T-cell (primary cell): ENCODE results near the gene PRSS27. TPM values are rescaled to one million over a fixed set of nuclear protein-coding genes. Genes with fewer than 3 reads are reported as not detected.
A peak's percentile ranks its signal among the peaks of the same experiment; 100 is the strongest.
"Not testable (repeated sequence)": the region's sequence is repeated elsewhere in the genome, so short reads cannot be mapped to it uniquely, and the experiment has no call there.

Experiments used
- ATAC-seq, 4 experiments: fragments of 200-7000 bp in 3 of 4; fragments of 150-1000 bp in 1 of 4; cut with Tn5 transposase; replicated peaks in 1 of 4; 1 replicate in 3 of 4; 2 replicates in 1 of 4; pipeline ENCODE4 v1.10.0; 2021; ENCODE audit warnings: moderate library complexity in 3 of 4, mild to moderate bottlenecking in 2 of 4, moderate number of reproducible peaks in 1 of 4
- CTCF ChIA-PET, 2 donors: fragments of 300-600 bp; sonication (Branson Sonifier 250); formaldehyde crosslinking; loops; one replicate each; lab custom pipeline; 2022; ENCODE audit warnings: antibody characterized with exemption in 2 of 2; lab: Charles Lee
- POLR2A ChIA-PET, 2 donors: fragments of 300-600 bp; sonication (Branson Sonifier 250); formaldehyde crosslinking; loops; one replicate each; lab custom pipeline; 2022; ENCODE audit warnings: antibody characterized with exemption in 2 of 2; lab: Charles Lee
- DNase-seq, 35 experiments: peaks; one replicate each; pipeline versions ENCODE4 v3.0.0 to v3.0.0-alpha.2; 2013 to 2023
- H3K27ac ChIP-seq: one replicate; pipeline ENCODE4 v1.5.1; 2013; ENCODE audit warnings: low read length
- H3K27me3 ChIP-seq, 2 experiments: replicated peaks in 1 of 2; 1 replicate in 1 of 2; 2 replicates in 1 of 2; pipeline versions ENCODE4 v1.6.1 to v1.7.0; 2013; ENCODE audit warnings: low read length in 1 of 2, mixed read lengths in 1 of 2; ENCODE audit not compliant: control insufficient read depth in 2 of 2, insufficient read depth in 2 of 2; ENCODE audit errors: extremely low read depth in 1 of 2
- H3K36me3 ChIP-seq, 2 donors: 1 replicate in 1 of 2; 2 replicates in 1 of 2; pipeline versions ENCODE4 v1.6.1 to v1.7.0; 2013; ENCODE audit warnings: low read length in 1 of 2; ENCODE audit not compliant: control insufficient read depth in 2 of 2, insufficient read depth in 1 of 2; ENCODE audit errors: extremely low read depth in 1 of 2
- H3K4me1 ChIP-seq, 2 experiments: 1 replicate in 1 of 2; 2 replicates in 1 of 2; pipeline versions ENCODE4 v1.6.1 to v1.7.0; 2013; ENCODE audit warnings: low read length in 2 of 2, mixed read lengths in 1 of 2; ENCODE audit not compliant: insufficient read depth in 2 of 2, control insufficient read depth in 1 of 2; ENCODE audit errors: extremely low read depth in 1 of 2
- H3K4me3 ChIP-seq, 2 donors: 1 replicate in 1 of 2; 2 replicates in 1 of 2; pipeline versions ENCODE4 v1.5.1 to v1.7.0; 2013; ENCODE audit warnings: mild to moderate bottlenecking in 2 of 2, low read length in 1 of 2, moderate library complexity in 1 of 2; ENCODE audit not compliant: control insufficient read depth in 1 of 2; ENCODE audit errors: extremely low read depth in 1 of 2
- H3K9me3 ChIP-seq: 2 replicates; pipeline ENCODE4 v1.7.0; 2013
- H3K27ac Mint-ChIP-seq, 2 donors: one replicate each; pipeline ENCODE4 v1.8.0; 2020 to 2021; ENCODE audit warnings: mild to moderate bottlenecking in 2 of 2, mixed read lengths in 2 of 2
- H3K27me3 Mint-ChIP-seq, 2 donors: one replicate each; pipeline ENCODE4 v1.8.0; 2021 to 2022; ENCODE audit warnings: mixed read lengths in 2 of 2
- H3K36me3 Mint-ChIP-seq: one replicate; pipeline ENCODE4 v1.8.0; 2021; ENCODE audit warnings: mixed read lengths
- H3K4me1 Mint-ChIP-seq, 3 donors: one replicate each; pipeline ENCODE4 v1.8.0; 2020 to 2022; ENCODE audit warnings: mixed read lengths in 3 of 3, mild to moderate bottlenecking in 1 of 3
- H3K4me3 Mint-ChIP-seq, 3 donors: one replicate each; pipeline ENCODE4 v1.8.0; 2020 to 2022; ENCODE audit warnings: mild to moderate bottlenecking in 3 of 3, mixed read lengths in 3 of 3, moderate library complexity in 3 of 3
- H3K9me3 Mint-ChIP-seq, 3 donors: one replicate each; pipeline ENCODE4 v1.8.0; 2020 to 2022; ENCODE audit warnings: mixed read lengths in 3 of 3
- WGBS: methylation state at CpG from one replicate; pipeline ENCODE4 v1.1.5; 2013; ENCODE audit warnings: missing lambda C conversion rate; ENCODE audit not compliant: insufficient coverage; 5-methylcytosine and 5-hydroxymethylcytosine counted together
- total RNA-seq, 35 experiments: library from RNA in 6 of 35; stranded (reverse) in 6 of 35; fragments of 120-200 nt in 1 of 35; gene quantifications; one replicate each; pipeline versions ENCODE4 v1.2.1 to v1.2.4 and lab custom pipeline; 2013 to 2026

PRSS27 gene
- total RNA-seq, 5 donors from 2014 or later (not counting 1 experiment from before 2014, with no cell fraction given): 0.70 to 2.0 (median 1.1) TPM

- H3K4me3 Mint-ChIP-seq: no peak overlapping the region
- ATAC-seq: no peak
- no peak overlapping the region for H3K4me3 ChIP-seq
- H3K36me3 ChIP-seq: no peaks in the 10 kb centered on the region
- DNase-seq: no peak
- H3K27ac Mint-ChIP-seq: no peak overlapping the region
- no peaks in the 10 kb centered on the region for H3K9me3 ChIP-seq
- no peaks in the 10 kb centered on the region for H3K9me3 Mint-ChIP-seq
- ChIA-PET POLR2A (no interaction called here), CTCF (interaction anchor here in 1 of 2 donors (0.6 kb wide), 1 partner anchor 421 kb away, joined by 3 read pairs; no protein-coding TSS in a partner anchor)
- H3K27ac ChIP-seq: no peak overlapping the region
- no peaks in the 10 kb centered on the region for H3K36me3 Mint-ChIP-seq
- H3K27me3 ChIP-seq: peaks cover 0 to 12% of the 10 kb centered on the region in 2 experiments
- H3K27me3 Mint-ChIP-seq: peaks cover 9 to 11% of the 10 kb centered on the region in 2 donors
- peaks cover 0 to 2% (median 0%) of the 10 kb centered on the region in 3 donors for H3K4me1 Mint-ChIP-seq
- 91% methylated on average over 3 of the region's 7 CpGs for WGBS
- H3K4me1 ChIP-seq: peaks cover 0 to 14% of the 10 kb centered on the region in 2 experiments
These were observed 4.2 kb upstream of the PRSS27 start for GRCh38 chr16:2724088-2724676.

GRCh38 chr16:2721634-2722173 lies 1.7 kb upstream of the PRSS27 start:
- POLR2A ChIA-PET, H3K9me3 ChIP-seq, H3K36me3 ChIP-seq, H3K9me3 Mint-ChIP-seq, CTCF ChIA-PET, H3K4me1 Mint-ChIP-seq, H3K27ac Mint-ChIP-seq, ATAC-seq, DNase-seq, H3K36me3 Mint-ChIP-seq: not testable (repeated sequence)
- Histone ChIP-seq H3K4me3 (peak overlapping the region; percentile 17 to 40), H3K4me1 (peaks cover 0 to 14% of the 10 kb centered on the region in 2 experiments), H3K27ac (peak overlapping the region; percentile 18), H3K27me3 (peaks cover 0 to 12% of the 10 kb centered on the region in 2 experiments)
- peak overlapping the region; percentile 51 to 71 (median 66) for H3K4me3 Mint-ChIP-seq
- H3K27me3 Mint-ChIP-seq: peaks cover 9 to 11% of the 10 kb centered on the region in 2 donors
- WGBS: 67% methylated on average over 5 of the region's 14 CpGs

- Mint-ChIP-seq H3K27me3 (peaks cover 9 to 11% of the 10 kb centered on the region in 2 donors), H3K36me3 (no peaks in the 10 kb centered on the region), H3K4me3 (peak overlapping the region; percentile 69 to 73 (median 71)), H3K27ac (peak overlapping the region; percentile 39 to 63), H3K4me1 (peaks cover 0 to 2% (median under 1%) of the 10 kb centered on the region in 3 donors), H3K9me3 (no peaks in the 10 kb centered on the region)
- Histone ChIP-seq H3K4me3 (peak overlapping the region; percentile 49 to 51), H3K27me3 (peaks cover 0 to 13% of the 10 kb centered on the region in 2 experiments), H3K27ac (peak overlapping the region; percentile 49), H3K9me3 (no peaks in the 10 kb centered on the region), H3K4me1 (peaks cover 0 to 16% of the 10 kb centered on the region in 2 experiments), H3K36me3 (no peaks in the 10 kb centered on the region)
- CTCF ChIA-PET: no interaction called here
- POLR2A ChIA-PET: interaction anchor here in 1 of 2 donors (0.5 kb wide), 1 partner anchor 30 kb away, joined by 3 read pairs; no protein-coding TSS in a partner anchor
- peak; percentile 87 to 93 (median 90) for ATAC-seq
- under 1% methylated on average over 69 of the region's 99 CpGs for WGBS
- DNase-seq: peak; percentile 69 to 91 (median 80)
These were observed 952 bp upstream of the PRSS27 start for GRCh38 chr16:2720719-2721633.

GRCh38 chr16:2719328-2720063 lies 528 bp downstream of the PRSS27 start:
- H3K27ac Mint-ChIP-seq: no peak overlapping the region
- H3K9me3 Mint-ChIP-seq: no peaks in the 10 kb centered on the region
- CTCF ChIA-PET: no interaction called here
- DNase-seq (no peak), ATAC-seq (no peak)
- no peak overlapping the region for H3K27ac ChIP-seq
- no peak overlapping the region for H3K4me3 ChIP-seq
- H3K27me3 ChIP-seq: peaks cover 0 to 9% of the 10 kb centered on the region in 2 experiments
- peak overlapping the region in 2 of 3 donors; percentile 39 to 71 for H3K4me3 Mint-ChIP-seq
- no peaks in the 10 kb centered on the region for H3K9me3 ChIP-seq
- no peaks in the 10 kb centered on the region for H3K36me3 ChIP-seq
- peaks cover 2 to 26% of the 10 kb centered on the region in 2 experiments for H3K4me1 ChIP-seq
- POLR2A ChIA-PET: no interaction called here
- peaks cover 6 to 7% (median 6%) of the 10 kb centered on the region in 3 donors for H3K4me1 Mint-ChIP-seq
- WGBS: 91% methylated on average over 10 of the region's 16 CpGs
- H3K27me3 Mint-ChIP-seq: peaks cover 4 to 5% of the 10 kb centered on the region in 2 donors
- no peaks in the 10 kb centered on the region for H3K36me3 Mint-ChIP-seq

GRCh38 chr16:2717383-2718263 lies 2.4 kb downstream of the PRSS27 start:
- 57% methylated on average over 9 of the region's 21 CpGs for WGBS
- ChIA-PET CTCF (no interaction called here), POLR2A (no interaction called here)

More at GRCh38 chr16:2717383-2718263, 2.4 kb downstream of the PRSS27 start:
- H3K27me3 ChIP-seq: peaks cover 0 to 17% of the 10 kb centered on the region in 2 experiments
- no peak overlapping the region for H3K4me3 ChIP-seq
- Mint-ChIP-seq H3K4me3 (no peak overlapping the region), H3K36me3 (no peaks in the 10 kb centered on the region), H3K4me1 (peaks cover 6 to 7% (median 6%) of the 10 kb centered on the region in 3 donors), H3K27me3 (no peaks in the 10 kb centered on the region), H3K9me3 (no peaks in the 10 kb centered on the region), H3K27ac (no peak overlapping the region)
- peaks cover 2 to 26% of the 10 kb centered on the region in 2 experiments for H3K4me1 ChIP-seq
- H3K36me3 ChIP-seq: no peaks in the 10 kb centered on the region
- DNase-seq: no peak
- H3K9me3 ChIP-seq: no peaks in the 10 kb centered on the region
- H3K27ac ChIP-seq: no peak overlapping the region
- ATAC-seq: no peak
